H1 (cell line): ENCODE data around the gene ELP5. TPM values are rescaled to one million over a fixed set of nuclear protein-coding genes. Genes with fewer than 3 reads are reported as not detected.
A peak's percentile ranks its signal among the peaks of the same experiment; 100 is the strongest.

Experiments
- CTCF ChIA-PET: fragments of 300-600 bp; sonication (Branson Sonifier 250); formaldehyde crosslinking; loops from one replicate; lab custom pipeline; 2021; ENCODE audit not compliant: partially characterized antibody; lab: Charles Lee
- POLR2A ChIA-PET: fragments of 300-600 bp; sonication (Branson Sonifier 250); formaldehyde crosslinking; loops from one replicate; lab custom pipeline; 2021; ENCODE audit warnings: inconsistent platforms; ENCODE audit not compliant: partially characterized antibody; lab: Charles Lee
- DNase-seq, 2 experiments: peaks; one replicate each; pipeline versions ENCODE4 v3.0.0 to v3.0.0-alpha.2; 2010 to 2022; ENCODE audit warnings: low spot score in 2 of 2, low read depth in 1 of 2, mixed read lengths in 1 of 2
- FAIRE-seq: peaks from 2 replicates; lab custom pipeline; 2011; peaks lifted over from hg19 to GRCh38; lab: Jason Lieb, UNC
- H2AFZ ChIP-seq: 2 replicates; pipeline ENCODE4 v1.8.1; 2012; ENCODE audit warnings: low read length, inconsistent platforms
- H2AK5ac ChIP-seq: 2 replicates; pipeline ENCODE4 v1.6.1; 2013; ENCODE audit warnings: low read depth, low read length
- H2BK120ac ChIP-seq: replicated peaks from 2 replicates; pipeline ENCODE3; 2013; ENCODE audit warnings: low read depth, low read length, inconsistent platforms
- H2BK12ac ChIP-seq: 2 replicates; pipeline ENCODE4 v1.6.1; 2013; ENCODE audit warnings: low read depth, low read length
- H2BK15ac ChIP-seq: 2 replicates; pipeline ENCODE4 v1.6.1; 2013; ENCODE audit warnings: low read length
- H2BK20ac ChIP-seq: 2 replicates; pipeline ENCODE4 v1.6.1; 2013; ENCODE audit warnings: low read length
- H2BK5ac ChIP-seq: 2 replicates; pipeline ENCODE4 v1.6.1; 2013; ENCODE audit warnings: low read depth, low read length
- H3K14ac ChIP-seq: 2 replicates; pipeline ENCODE4 v1.6.1; 2013; ENCODE audit warnings: inconsistent platforms; ENCODE audit not compliant: insufficient read length
- H3K18ac ChIP-seq: 2 replicates; pipeline ENCODE4 v1.6.1; 2013; ENCODE audit warnings: low read length; ENCODE audit errors: extremely low read depth
- H3K23ac ChIP-seq: 2 replicates; pipeline ENCODE4 v1.6.1; 2013; ENCODE audit warnings: inconsistent platforms; ENCODE audit not compliant: insufficient read length
- H3K23me2 ChIP-seq: 2 replicates; pipeline ENCODE4 v1.6.1; 2013; ENCODE audit warnings: low read depth, low read length
- H3K27ac ChIP-seq: 2 replicates; pipeline ENCODE4 v1.6.1; 2011; ENCODE audit warnings: low read depth, low read length, inconsistent platforms
- H3K27me3 ChIP-seq, 4 experiments: replicated peaks in 1 of 4; 1 replicate in 1 of 4; 2 replicates in 3 of 4; pipeline versions ENCODE4 v1.6.1 to v1.8.1; 2011 to 2013; ENCODE audit warnings: low read length in 3 of 4, mild to moderate bottlenecking in 3 of 4, inconsistent platforms in 2 of 4, mixed read lengths in 2 of 4, moderate library complexity in 1 of 4; ENCODE audit not compliant: control insufficient read depth in 3 of 4, insufficient read depth in 3 of 4; ENCODE audit errors: extremely low read depth in 1 of 4
- H3K36me3 ChIP-seq, 4 experiments: 2 replicates each; pipeline versions ENCODE4 v1.6.1 to v1.8.1; 2011 to 2013; ENCODE audit warnings: mild to moderate bottlenecking in 4 of 4, low read length in 3 of 4, moderate library complexity in 2 of 4, control low read depth in 1 of 4, inconsistent platforms in 1 of 4; ENCODE audit not compliant: insufficient read depth in 4 of 4, control insufficient read depth in 2 of 4
- H3K4ac ChIP-seq: replicated peaks from 2 replicates; pipeline ENCODE3; 2013; ENCODE audit warnings: low read length, low read depth, mixed read lengths, inconsistent platforms; ENCODE audit not compliant: insufficient read length
- H3K4me1 ChIP-seq, 4 experiments: replicated peaks in 1 of 4; 1 replicate in 1 of 4; 2 replicates in 3 of 4; pipeline versions ENCODE4 v1.6.1 to v1.8.1; 2011 to 2013; ENCODE audit warnings: low read length in 3 of 4, inconsistent platforms in 2 of 4, mixed read lengths in 1 of 4; ENCODE audit not compliant: insufficient read depth in 4 of 4, control insufficient read depth in 3 of 4
- H3K4me2 ChIP-seq, 2 experiments: 2 replicates each; pipeline versions ENCODE4 v1.6.1 to v1.8.1; 2011 to 2013; ENCODE audit warnings: low read depth in 2 of 2, low read length in 2 of 2, control low read depth in 1 of 2, inconsistent platforms in 1 of 2, mild to moderate bottlenecking in 1 of 2; ENCODE audit not compliant: insufficient read depth in 1 of 2
- H3K4me3 ChIP-seq, 4 experiments: fragments of 200-600, 300-600 bp in 1 of 4; sonication (generic), shearing (Covaris generic), sonication (Bioruptor Twin) in 1 of 4; 2 replicates each; pipeline versions ENCODE4 v1.5.1 to v1.8.1; 2011 to 2016; ENCODE audit warnings: low read length in 4 of 4, low read depth in 3 of 4, control low read depth in 2 of 4, inconsistent platforms in 2 of 4, mild to moderate bottlenecking in 2 of 4, mixed read lengths in 1 of 4, moderate library complexity in 1 of 4; ENCODE audit not compliant: insufficient read depth in 2 of 4; ENCODE audit errors: extremely low read depth in 1 of 4
- H3K56ac ChIP-seq: replicated peaks from 2 replicates; pipeline ENCODE3; 2013; ENCODE audit warnings: low read depth, mild to moderate bottlenecking, mixed read lengths, low read length, inconsistent platforms; ENCODE audit not compliant: insufficient read length
- H3K79me1 ChIP-seq: 2 replicates; pipeline ENCODE4 v1.6.1; 2013; ENCODE audit warnings: low read depth, low read length, control low read depth
- H3K79me2 ChIP-seq, 2 experiments: 2 replicates each; pipeline versions ENCODE4 v1.6.1 to v1.8.1; 2012 to 2013; ENCODE audit warnings: low read length in 2 of 2, mild to moderate bottlenecking in 2 of 2, inconsistent platforms in 1 of 2; ENCODE audit not compliant: insufficient read depth in 2 of 2, control insufficient read depth in 1 of 2
- H3K9ac ChIP-seq, 4 experiments: replicated peaks in 1 of 4; 1 replicate in 1 of 4; 2 replicates in 3 of 4; pipeline versions ENCODE4 v1.6.1 to v1.8.1; 2011 to 2013; ENCODE audit warnings: low read depth in 3 of 4, low read length in 3 of 4, control low read depth in 2 of 4, mild to moderate bottlenecking in 2 of 4, moderate library complexity in 2 of 4, inconsistent platforms in 1 of 4; ENCODE audit errors: extremely low read depth in 1 of 4
- H3K9me3 ChIP-seq, 2 experiments: 2 replicates each; pipeline versions ENCODE4 v1.6.1 to v1.8.1; 2012 to 2013; ENCODE audit warnings: mild to moderate bottlenecking in 2 of 2, moderate library complexity in 2 of 2, control low read depth in 1 of 2, inconsistent platforms in 1 of 2, low read depth in 1 of 2, low read length in 1 of 2, mixed read lengths in 1 of 2; ENCODE audit not compliant: insufficient read depth in 2 of 2
- H4K20me1 ChIP-seq, 2 experiments: replicated peaks in 1 of 2; 2 replicates each; pipeline versions ENCODE3 to v1.8.1; 2011 to 2013; ENCODE audit warnings: inconsistent platforms in 2 of 2, low read length in 2 of 2, mild to moderate bottlenecking in 1 of 2; ENCODE audit not compliant: insufficient read depth in 2 of 2, control insufficient read depth in 1 of 2
- H4K5ac ChIP-seq: 2 replicates; pipeline ENCODE4 v1.6.1; 2013; ENCODE audit warnings: low read length, low read depth, mixed read lengths, inconsistent platforms; ENCODE audit not compliant: insufficient read length
- H4K8ac ChIP-seq: 2 replicates; pipeline ENCODE4 v1.8.0; 2013; ENCODE audit warnings: mild to moderate bottlenecking, moderate library complexity, low read length, inconsistent platforms; ENCODE audit not compliant: insufficient read depth; ENCODE audit errors: extremely low read depth
- H4K91ac ChIP-seq: replicated peaks from 2 replicates; pipeline ENCODE3; 2013; ENCODE audit warnings: low read length, mixed read lengths, inconsistent platforms; ENCODE audit not compliant: insufficient read length
- BCL11A ChIP-seq, 2 experiments: IDR thresholded peaks; one replicate each; pipeline ENCODE4 v1.6.1; 2011; ENCODE audit warnings: low read depth in 2 of 2, low read length in 2 of 2, mild to moderate bottlenecking in 2 of 2
- CHD1 ChIP-seq: IDR thresholded peaks from 2 replicates; pipeline ENCODE4 v1.6.1; 2012; ENCODE audit warnings: low read depth, low read length, improper control_type of control experiment
- EZH2 ChIP-seq: fragments of 200-600 bp; sonication (generic); IDR thresholded peaks from 2 replicates; pipeline ENCODE4 v1.7.1; 2012; ENCODE audit warnings: low read depth, mild to moderate bottlenecking, moderate library complexity, low read length, inconsistent platforms; ENCODE audit not compliant: severe bottlenecking
- HDAC6 ChIP-seq: IDR thresholded peaks from one replicate; pipeline ENCODE4 v1.7.1; 2012; ENCODE audit warnings: low read depth, mild to moderate bottlenecking, inconsistent platforms, low read length, moderate library complexity
- KDM4A ChIP-seq: IDR thresholded peaks from one replicate; pipeline ENCODE4 v1.7.1; 2012; ENCODE audit warnings: low read depth, mild to moderate bottlenecking, moderate library complexity, low read length, inconsistent platforms; ENCODE audit not compliant: severe bottlenecking
- POLR2A ChIP-seq, 2 experiments: IDR thresholded peaks; 1 replicate in 1 of 2; 2 replicates in 1 of 2; pipeline ENCODE4 v1.6.1; 2011; ENCODE audit warnings: low read depth in 2 of 2, low read length in 2 of 2, mild to moderate bottlenecking in 2 of 2; ENCODE audit errors: control extremely low read depth in 1 of 2
- POLR2AphosphoS5 ChIP-seq: IDR thresholded peaks from 2 replicates; pipeline ENCODE4 v1.6.1; 2011; ENCODE audit warnings: low read depth, low read length
- RXRA ChIP-seq: IDR thresholded peaks from 2 replicates; pipeline ENCODE4 v1.6.1; 2011; ENCODE audit warnings: low read depth, mild to moderate bottlenecking, low read length, moderate library complexity; ENCODE audit not compliant: insufficient read depth
- SIN3A ChIP-seq, 2 experiments: IDR thresholded peaks in 1 of 2; conservative IDR thresholded peaks in 1 of 2; 2 replicates each; pipeline ENCODE4 v1.6.1; 2011 to 2012; ENCODE audit warnings: low read length in 2 of 2, improper control_type of control experiment in 1 of 2, low read depth in 1 of 2, mild to moderate bottlenecking in 1 of 2
- SP4 ChIP-seq: IDR thresholded peaks from 2 replicates; pipeline ENCODE4 v1.6.1; 2012; ENCODE audit warnings: low read length, inconsistent platforms
- SUZ12 ChIP-seq: fragments of 200-600 bp; sonication (generic); IDR thresholded peaks from 2 replicates; pipeline ENCODE4 v1.6.1; 2012; ENCODE audit warnings: mild to moderate bottlenecking, inconsistent platforms, low read length, moderate library complexity, mixed read lengths
- TEAD4 ChIP-seq: IDR thresholded peaks from 2 replicates; pipeline ENCODE4 v1.6.1; 2012; ENCODE audit warnings: low read depth, low read length, inconsistent platforms, mixed read lengths
- WGBS, 2 experiments: shearing (Covaris generic) in 1 of 2; methylation state at CpG; one replicate each; pipeline versions ENCODE4 v1.1.6 to v1.1.7; 2013 to 2015; ENCODE audit warnings: low lambda C conversion rate in 2 of 2, mixed read lengths in 2 of 2, inconsistent platforms in 1 of 2, low coverage in 1 of 2, missing lambda C conversion rate in 1 of 2; ENCODE audit not compliant: insufficient replicate concordance in 2 of 2, insufficient coverage in 1 of 2, insufficient read length in 1 of 2; ENCODE audit errors: extremely low coverage in 1 of 2, missing lambda C conversion rate in 1 of 2; 5-methylcytosine and 5-hydroxymethylcytosine counted together
- polyA plus RNA-seq, 7 experiments: library from polyadenylated mRNA; depleted of rRNA in 3 of 7; stranded (reverse) in 5 of 7; unstranded in 2 of 7; fragments of >200 nt in 5 of 7; fragments of 200-250 nt in 2 of 7; gene quantifications; 1 replicate in 5 of 7; 2 replicates in 1 of 7; 4 replicates in 1 of 7; pipeline versions ENCODE4 v1.2.1 to v1.2.3, GENCODE V29; 2011 to 2013; ENCODE audit warnings: missing spikeins in 2 of 7, mixed read lengths in 2 of 7
- total RNA-seq: library from RNA; stranded (reverse); fragmentation: NEBNext Ultra II Directional; extraction: Animal tissue kit (Norgen Biotek cat#: 25700); gene quantifications from 2 replicates; pipeline ENCODE4 v1.2.1, GENCODE V29; 2021

Gene ELP5
- total and polyA plus RNA-seq, 2 of the 8 experiments (the other 6 are each of a cell fraction or from before 2014, with no cell fraction given), result 75.4 to 107 TPM

- CTCF ChIA-PET, result interaction anchor here (0.5 to 6.4 kb wide), 5 partner anchors 14 to 58 kb away, joined by 3 to 46 read pairs (median 4); partner anchors contain the start of genes ACADVL and DLG4
- Histone ChIP-seq H4K5ac (peak overlapping the region; percentile 74), H2BK5ac (peak overlapping the region; percentile 87), H3K23ac (no peak overlapping the region), H2BK15ac (no peak overlapping the region), H3K27me3 (no peaks in the 10 kb centered on the region), H3K56ac (peak overlapping the region; percentile 93), H2BK12ac (0 out of 2 replicates have a peak overlapping the region, but pooled peaks have one; percentile 9), H2AK5ac (no peak overlapping the region), H3K79me1 (peaks cover 8% of the 10 kb centered on the region; the same call in 1 of the 2 replicates), H2BK120ac (no peak overlapping the region), H3K9me3 (no peaks in the 10 kb centered on the region), H3K4me1 (peaks cover 5 to 24% (median 12%) of the 10 kb centered on the region in 4 experiments), H3K9ac (peak overlapping the region; percentile 81 to 93 (median 86)), H2BK20ac (no peak overlapping the region), H4K8ac (peak overlapping the region; percentile 90), H3K4ac (peak overlapping the region; percentile 91), H3K4me2 (peak overlapping the region; percentile 24 to 65), H3K36me3 (peaks cover 15 to 36% (median 22%) of the 10 kb centered on the region in 4 experiments; a peak in 6 of 8 replicates), H4K20me1 (peaks cover 8 to 19% of the 10 kb centered on the region in 2 experiments), H3K79me2 (peaks cover 0 to 52% of the 10 kb centered on the region in 2 experiments; a peak in 2 of 4 replicates), H3K27ac (peak overlapping the region; percentile 63), H3K4me3 (peak overlapping the region; percentile 91 to 97 (median 94)), H3K23me2 (peaks cover 18% of the 10 kb centered on the region), H4K91ac (peak overlapping the region; percentile 77), H3K18ac (peak overlapping the region; percentile 66; the same call in 1 of the 2 replicates), H3K14ac (no peak overlapping the region), H2AFZ (no peak overlapping the region)
- no peak for TF ChIP-seq HDAC6
- no peak for TF ChIP-seq KDM4A
- peak; percentile 33; the same call in 1 of the 2 replicates for TF ChIP-seq POLR2AphosphoS5
- no peak for TF ChIP-seq BCL11A (IDR thresholded peaks at IDR 0.05; ENCODE audit: low read depth in 2 of 2, low read length in 2 of 2)
- TF ChIP-seq CHD1, result no peak
- TF ChIP-seq RXRA, result no peak
- TF ChIP-seq SUZ12, result no peak
- TF ChIP-seq EZH2, result no peak
- TF ChIP-seq POLR2A (IDR thresholded peaks at IDR 0.05; ENCODE audit: control extremely low read depth in 1 of 2, low read depth in 2 of 2, low read length in 2 of 2), result peak in 1 of 2 experiments; percentile 10; a peak in 1 of 3 replicates
- TF ChIP-seq TEAD4, result no peak
- TF ChIP-seq SP4, result no peak
- TF ChIP-seq SIN3A (conservative IDR thresholded peaks at IDR 0.05 in 1 of 2, IDR thresholded peaks at IDR 0.05 in 1 of 2; ENCODE audit: low read depth in 1 of 2, low read length in 2 of 2), result 0 out of 4 replicates have a peak, but pooled peaks of 1 of the 2 experiments have one; percentile 6
- FAIRE-seq (no peak), DNase-seq (no peak)
- POLR2A ChIA-PET, result interaction anchor here (0.6 to 19.7 kb wide), 19 partner anchors 9 to 351 kb away, joined by 3 to 386 read pairs (median 4); partner anchors contain the start of genes ACADVL, ACAP1, CLDN7 and CTDNEP1
- WGBS, 2 experiments, result 3% methylated on average over 16 of the region's 39 CpGs; no CpG with 5 or more reads in 1 of the 2 experiments
Observed at GRCh38 chr17:7238420-7239090, 13.5 kb upstream of the ELP5 start.
